ENCODE results near the gene CTF1. TPM values are rescaled to one million over a fixed set of nuclear protein-coding genes. Genes with fewer than 3 reads are reported as not detected.
A peak's percentile ranks its signal among the peaks of the same experiment; 100 is the strongest.
"Not testable (repeated sequence)": the region's sequence is repeated elsewhere in the genome, so short reads cannot be mapped to it uniquely, and the experiment has no call there.

CTF1 gene
- total RNA-seq, 1 donor: 3.3 TPM

GRCh38 chr16:30930160-30930571 is 33.8 kb downstream of the CTF1 start:
- H3K4me2 ChIP-seq (ENCODE audit: insufficient read depth, low read length): no peak overlapping the region
- H3K79me2 ChIP-seq (ENCODE audit: insufficient read depth, low read length): peaks cover 2% of the 10 kb centered on the region
- no peaks in the 10 kb centered on the region for H3K9me3 ChIP-seq (ENCODE audit: low read depth, low read length)
- H3K4me1 ChIP-seq (ENCODE audit: insufficient read depth, low read length): peaks cover under 1% of the 10 kb centered on the region
- H3K27me3 ChIP-seq (ENCODE audit: insufficient read depth, low read length): no peaks in the 10 kb centered on the region
- DNase-seq (ENCODE audit: insufficient read length, low spot score, missing footprints): no peak
- no peak overlapping the region for H3K4me3 ChIP-seq (ENCODE audit: insufficient read depth, low read length)
- no peak overlapping the region for H2AFZ ChIP-seq (ENCODE audit: low read length)
- peaks cover 3% of the 10 kb centered on the region for H4K20me1 ChIP-seq (ENCODE audit: insufficient read depth, low read length)
- peaks cover 45% of the 10 kb centered on the region for H3K36me3 ChIP-seq (ENCODE audit: insufficient read depth, low read length)
- H3K27ac ChIP-seq (ENCODE audit: low read depth, low read length): no peak overlapping the region
- no peak for TF ChIP-seq CTCF (IDR thresholded peaks at IDR 0.05; ENCODE audit: extremely low read depth, low read depth, low read length)

GRCh38 chr16:30931068-30931650 is 34.7 kb downstream of the CTF1 start:
- Histone ChIP-seq H3K4me2 (ENCODE audit: insufficient read depth, low read length) (no peak overlapping the region), H3K4me1 (ENCODE audit: insufficient read depth, low read length) (no peaks in the 10 kb centered on the region), H2AFZ (ENCODE audit: low read length) (no peak overlapping the region), H3K4me3 (ENCODE audit: insufficient read depth, low read length) (no peak overlapping the region), H4K20me1 (ENCODE audit: insufficient read depth, low read length) (peaks cover 6% of the 10 kb centered on the region), H3K27ac (ENCODE audit: low read depth, low read length) (no peak overlapping the region), H3K79me2 (ENCODE audit: insufficient read depth, low read length) (no peaks in the 10 kb centered on the region), H3K36me3 (ENCODE audit: insufficient read depth, low read length) (peaks cover 47% of the 10 kb centered on the region), H3K27me3 (ENCODE audit: insufficient read depth, low read length) (no peaks in the 10 kb centered on the region), H3K9me3 (ENCODE audit: low read depth, low read length) (no peaks in the 10 kb centered on the region)
- TF ChIP-seq CTCF (IDR thresholded peaks at IDR 0.05; ENCODE audit: extremely low read depth, low read depth, low read length): no peak
- DNase-seq (ENCODE audit: insufficient read length, low spot score, missing footprints): peak; percentile 38

- Histone ChIP-seq H3K27me3 (ENCODE audit: insufficient read depth, low read length) (no peaks in the 10 kb centered on the region), H3K4me2 (ENCODE audit: insufficient read depth, low read length) (no peak overlapping the region), H3K79me2 (ENCODE audit: insufficient read depth, low read length) (peaks cover 4% of the 10 kb centered on the region), H3K27ac (ENCODE audit: low read depth, low read length) (no peak overlapping the region), H3K4me3 (ENCODE audit: insufficient read depth, low read length) (no peak overlapping the region), H3K36me3 (ENCODE audit: insufficient read depth, low read length) (peaks cover 27% of the 10 kb centered on the region), H2AFZ (ENCODE audit: low read length) (no peak overlapping the region), H3K4me1 (ENCODE audit: insufficient read depth, low read length) (no peaks in the 10 kb centered on the region), H4K20me1 (ENCODE audit: insufficient read depth, low read length) (peaks cover 11% of the 10 kb centered on the region), H3K9me3 (ENCODE audit: low read depth, low read length) (no peaks in the 10 kb centered on the region)
- peak; percentile 63 for TF ChIP-seq CTCF (IDR thresholded peaks at IDR 0.05; ENCODE audit: extremely low read depth, low read depth, low read length)
- DNase-seq (ENCODE audit: insufficient read length, low spot score, missing footprints): peak; percentile 93
Measured at GRCh38 chr16:30934827-30935557, 38.6 kb downstream of the CTF1 start.

GRCh38 chr16:30937692-30938091 is 41.3 kb downstream of the CTF1 start:
- Histone ChIP-seq H3K36me3 (ENCODE audit: insufficient read depth, low read length) (peaks cover 17% of the 10 kb centered on the region), H3K4me2 (ENCODE audit: insufficient read depth, low read length) (no peak overlapping the region), H4K20me1 (ENCODE audit: insufficient read depth, low read length) (peaks cover 16% of the 10 kb centered on the region), H3K27ac (ENCODE audit: low read depth, low read length) (no peak overlapping the region), H3K4me1 (ENCODE audit: insufficient read depth, low read length) (peaks cover 5% of the 10 kb centered on the region), H3K4me3 (ENCODE audit: insufficient read depth, low read length) (no peak overlapping the region), H3K79me2 (ENCODE audit: insufficient read depth, low read length) (peaks cover 17% of the 10 kb centered on the region), H2AFZ (ENCODE audit: low read length) (no peak overlapping the region), H3K9me3 (ENCODE audit: low read depth, low read length) (no peaks in the 10 kb centered on the region), H3K27me3 (ENCODE audit: insufficient read depth, low read length) (no peaks in the 10 kb centered on the region)
- DNase-seq (ENCODE audit: insufficient read length, low spot score, missing footprints): peak; percentile 15
- no peak for TF ChIP-seq CTCF (IDR thresholded peaks at IDR 0.05; ENCODE audit: extremely low read depth, low read depth, low read length)

GRCh38 chr16:30939571-30939970 is 43.2 kb downstream of the CTF1 start:
- not testable (repeated sequence) for H2AFZ ChIP-seq (ENCODE audit: low read length); H3K9me3 ChIP-seq (ENCODE audit: low read depth, low read length); H3K4me3 ChIP-seq (ENCODE audit: insufficient read depth, low read length); H3K4me2 ChIP-seq (ENCODE audit: insufficient read depth, low read length); H3K27me3 ChIP-seq (ENCODE audit: insufficient read depth, low read length); H3K4me1 ChIP-seq (ENCODE audit: insufficient read depth, low read length)
- Histone ChIP-seq H3K79me2 (ENCODE audit: insufficient read depth, low read length) (peaks cover 17% of the 10 kb centered on the region), H3K36me3 (ENCODE audit: insufficient read depth, low read length) (peaks cover 29% of the 10 kb centered on the region), H3K27ac (ENCODE audit: low read depth, low read length) (peak overlapping the region; percentile 72), H4K20me1 (ENCODE audit: insufficient read depth, low read length) (peaks cover 16% of the 10 kb centered on the region)
- peak; percentile 86 for DNase-seq (ENCODE audit: insufficient read length, low spot score, missing footprints)
